ENCODE data around the gene LCMT1. TPM values are rescaled to one million over a fixed set of nuclear protein-coding genes. Genes with fewer than 3 reads are reported as not detected.
A peak's percentile ranks its signal among the peaks of the same experiment; 100 is the strongest.
"Not testable (repeated sequence)": the region's sequence is repeated elsewhere in the genome, so short reads cannot be mapped to it uniquely, and the experiment has no call there.

The LCMT1 gene
- total RNA-seq, 2 experiments from 2014 or later = 43.9 to 44.1 TPM

DNA sequence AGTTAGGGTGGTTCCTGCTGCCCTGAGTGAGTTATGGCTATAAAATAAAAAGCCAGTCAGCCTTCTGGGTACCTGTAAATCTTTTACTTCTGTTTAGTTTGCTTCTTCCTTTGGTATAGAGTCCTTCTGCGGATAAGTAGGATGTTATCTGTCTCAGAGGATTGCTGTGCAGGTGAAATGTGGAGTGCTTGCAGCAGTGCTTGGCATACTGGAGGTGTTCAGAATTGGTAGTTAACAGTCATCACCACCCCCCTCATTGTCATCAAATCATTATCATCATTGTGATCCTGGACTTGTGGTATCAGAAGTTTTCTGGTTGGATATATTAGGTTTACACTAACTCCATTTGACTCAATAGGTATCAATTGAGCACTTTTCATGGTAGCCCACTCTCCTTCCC lies 2.6 kb downstream of the LCMT1 start:
- peaks cover 1% of the 10 kb centered on the region for H3K36me3 Mint-ChIP-seq
- no peaks in the 10 kb centered on the region for H3K9me3 Mint-ChIP-seq
- H3K27me3 Mint-ChIP-seq = no peaks in the 10 kb centered on the region
- H3K4me1 Mint-ChIP-seq = peaks cover 36% of the 10 kb centered on the region
- no peak overlapping the region for H3K27ac Mint-ChIP-seq
- DNase-seq = no peak
- no peak overlapping the region for H3K4me3 Mint-ChIP-seq

DNA sequence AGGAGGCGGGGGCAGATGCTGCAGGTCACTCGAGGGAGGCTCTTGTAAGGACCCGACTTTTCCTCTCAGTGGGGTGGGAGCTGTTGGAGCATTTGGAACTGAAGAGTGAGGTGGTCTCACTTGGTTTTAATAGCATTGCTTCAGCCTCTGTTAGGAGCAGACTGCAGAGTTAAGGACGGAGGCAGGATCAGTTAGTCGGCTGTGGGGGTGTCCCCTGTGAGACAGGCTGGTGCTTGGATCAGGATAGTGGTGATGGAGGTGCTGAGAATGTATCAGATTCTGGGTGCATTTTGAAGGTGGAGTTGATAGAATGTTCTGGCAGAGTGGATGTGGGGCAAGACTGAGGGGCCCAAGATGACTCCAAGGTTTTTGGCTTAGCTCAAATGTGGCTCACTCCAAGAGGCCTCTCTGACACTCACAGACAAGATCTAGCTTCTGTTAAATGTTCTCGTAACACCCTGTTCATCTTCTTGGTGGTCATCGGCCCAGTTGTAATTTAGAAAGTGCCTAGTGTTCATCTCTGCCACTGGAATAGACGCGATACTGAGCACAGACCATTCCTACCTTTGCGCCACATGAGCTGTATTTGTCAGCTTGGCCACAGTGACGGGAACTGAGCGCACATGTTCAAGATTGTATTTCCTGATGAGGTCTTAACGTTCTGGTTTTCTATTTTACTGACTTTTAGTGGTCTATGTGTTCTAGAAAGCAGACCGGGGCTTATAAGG lies 7.5 kb downstream of the LCMT1 start:
- Mint-ChIP-seq H3K27me3 (no peaks in the 10 kb centered on the region), H3K4me1 (peaks cover 26% of the 10 kb centered on the region), H3K9me3 (no peaks in the 10 kb centered on the region), H3K27ac (no peak overlapping the region), H3K4me3 (no peak overlapping the region), H3K36me3 (peaks cover 2% of the 10 kb centered on the region)
- no peak for DNase-seq

DNA sequence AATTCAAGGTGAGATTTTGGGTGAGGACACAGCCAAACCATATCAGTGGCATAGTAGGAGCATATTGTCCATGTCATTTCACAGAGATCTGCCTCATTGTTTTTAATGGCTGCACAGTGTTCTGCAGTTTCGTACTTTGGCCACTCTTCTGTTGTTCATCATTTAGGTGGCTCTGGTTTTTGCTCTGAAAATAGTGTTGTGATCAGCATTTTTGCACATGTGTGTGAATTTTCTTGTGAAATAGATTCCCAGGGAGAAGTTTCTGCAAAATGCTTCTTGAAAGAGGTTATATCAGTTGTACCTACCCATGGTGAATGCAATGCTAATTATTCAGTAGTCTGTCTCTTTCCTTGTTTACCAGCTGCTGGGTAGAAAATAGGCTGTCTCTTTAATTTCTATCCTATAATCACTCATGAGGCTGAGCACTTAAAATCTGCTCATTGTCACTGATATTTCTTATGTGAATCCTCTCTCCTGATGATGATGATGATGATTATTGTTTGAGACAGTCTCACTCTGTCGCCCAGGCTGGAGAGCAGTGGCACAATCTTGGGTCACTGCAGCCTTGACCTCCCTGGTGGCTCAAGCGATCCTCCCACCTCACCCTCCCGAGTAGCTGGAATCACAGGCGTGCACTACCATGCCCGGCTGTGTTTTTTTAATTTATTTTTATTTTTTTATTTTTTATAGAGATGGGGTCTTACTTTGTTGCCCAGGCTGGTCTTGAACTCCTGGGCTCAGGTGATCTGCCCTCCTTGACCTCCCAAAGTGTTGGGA lies 10.5 kb downstream of the LCMT1 start:
- Mint-ChIP-seq H3K4me3 (no peak overlapping the region), H3K27ac (no peak overlapping the region), H3K36me3 (peaks cover 11% of the 10 kb centered on the region), H3K9me3 (no peaks in the 10 kb centered on the region), H3K4me1 (peaks cover 39% of the 10 kb centered on the region), H3K27me3 (no peaks in the 10 kb centered on the region)
- no peak for DNase-seq

DNA sequence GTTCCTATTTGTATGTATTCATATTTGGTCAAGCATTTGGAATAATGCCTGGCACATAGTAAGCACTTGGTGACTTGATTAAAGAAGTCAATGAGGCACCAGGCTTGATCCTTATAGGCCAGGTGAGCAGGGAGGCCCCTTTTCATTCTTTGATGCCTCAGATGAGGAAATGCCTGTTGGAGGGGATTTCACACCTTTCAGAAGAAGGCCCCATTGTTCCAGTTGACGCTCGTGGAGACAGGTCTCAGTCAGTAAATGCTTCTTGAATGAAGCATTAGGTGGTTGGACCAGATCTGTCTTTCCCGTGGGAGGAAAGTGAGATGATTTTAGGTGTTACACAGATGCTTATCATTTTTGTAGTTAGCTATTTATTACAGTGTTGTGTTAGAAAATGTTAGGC lies 13.0 kb downstream of the LCMT1 start:
- Mint-ChIP-seq H3K27me3 (no peaks in the 10 kb centered on the region), H3K36me3 (peaks cover 11% of the 10 kb centered on the region), H3K4me3 (no peak overlapping the region), H3K9me3 (no peaks in the 10 kb centered on the region), H3K4me1 (peaks cover 36% of the 10 kb centered on the region), H3K27ac (peak overlapping the region; percentile 63)
- DNase-seq = peak; percentile 3

DNA sequence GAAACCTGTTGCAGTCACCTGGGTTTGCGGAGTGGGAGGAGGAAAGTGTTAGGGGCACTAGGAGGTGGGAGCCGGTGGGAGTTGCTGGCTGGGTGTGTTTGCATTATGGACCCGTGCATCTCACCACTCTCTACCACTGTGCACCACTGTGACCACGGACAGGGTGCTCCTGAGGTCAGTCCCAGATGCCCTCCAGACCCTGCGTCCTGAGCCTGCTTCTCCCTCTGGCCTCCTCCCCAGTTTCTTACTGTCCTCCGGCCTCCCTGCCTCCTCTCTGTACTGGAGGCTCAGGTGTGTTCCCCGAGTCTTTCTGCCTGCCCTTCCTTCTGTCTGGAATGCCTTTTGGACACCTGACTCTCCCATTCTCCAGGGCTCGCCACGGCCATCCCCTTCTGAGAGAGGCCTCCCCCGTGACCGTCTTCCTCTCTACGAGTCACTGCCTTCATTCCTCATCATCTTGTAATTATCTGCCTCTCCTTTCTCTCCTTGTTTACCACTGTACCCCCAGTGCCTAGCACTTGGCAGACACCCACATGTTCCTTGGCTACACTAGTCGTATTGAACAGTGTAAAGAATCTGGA lies 14.6 kb downstream of the LCMT1 start:
- Mint-ChIP-seq H3K4me1 (peaks cover 36% of the 10 kb centered on the region), H3K36me3 (peaks cover 13% of the 10 kb centered on the region), H3K27ac (peak overlapping the region; percentile 25)
- not testable (repeated sequence) for H3K27me3 Mint-ChIP-seq, H3K4me3 Mint-ChIP-seq, H3K9me3 Mint-ChIP-seq, DNase-seq

DNA sequence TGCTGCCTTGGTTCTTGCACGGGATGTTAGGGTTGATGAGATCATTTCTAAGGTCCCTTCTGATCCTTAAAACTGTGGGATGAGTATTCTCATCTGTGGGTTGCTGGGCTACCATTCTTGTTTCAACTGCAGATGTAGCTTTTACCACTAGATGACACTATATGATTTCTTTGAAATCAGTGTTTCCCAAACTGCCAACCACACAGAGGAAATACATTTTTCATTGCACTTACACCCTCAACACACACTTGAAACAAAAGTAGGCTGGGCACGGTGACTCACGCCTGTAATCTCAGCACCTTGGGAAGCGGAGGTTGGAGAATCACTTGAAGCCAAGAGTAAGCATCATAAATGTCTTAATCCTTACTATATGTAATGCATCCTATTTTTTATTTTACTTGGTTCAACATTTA lies 15.3 kb downstream of the LCMT1 start:
- Mint-ChIP-seq H3K27me3 (no peaks in the 10 kb centered on the region), H3K27ac (peak overlapping the region; percentile 25), H3K4me1 (peaks cover 32% of the 10 kb centered on the region), H3K9me3 (no peaks in the 10 kb centered on the region), H3K4me3 (no peak overlapping the region), H3K36me3 (peaks cover 13% of the 10 kb centered on the region)
- peak; percentile 40 for DNase-seq

DNA sequence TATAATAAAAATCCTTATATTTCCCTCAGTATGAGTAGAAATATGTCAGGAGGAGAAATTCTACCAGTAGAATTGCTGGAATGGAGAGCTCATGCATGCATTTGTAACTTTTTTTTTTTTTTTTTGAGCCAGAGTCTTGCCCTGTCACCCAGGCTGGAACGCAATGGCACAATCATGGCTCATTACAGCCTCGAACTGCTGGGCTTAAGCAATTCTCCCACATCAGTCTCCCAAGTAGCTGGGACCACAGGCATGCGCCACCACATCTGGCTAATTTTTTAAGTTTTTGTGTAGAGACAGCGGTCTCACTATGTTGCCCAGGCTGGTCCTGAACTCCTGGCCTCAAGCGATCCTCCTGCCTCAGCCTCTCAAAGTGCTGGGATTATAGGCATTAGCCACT lies 21.2 kb downstream of the LCMT1 start:
- not testable (repeated sequence) for H3K27ac Mint-ChIP-seq, DNase-seq, H3K4me3 Mint-ChIP-seq, H3K27me3 Mint-ChIP-seq, H3K9me3 Mint-ChIP-seq, H3K4me1 Mint-ChIP-seq
- H3K36me3 Mint-ChIP-seq = peaks cover 16% of the 10 kb centered on the region

DNA sequence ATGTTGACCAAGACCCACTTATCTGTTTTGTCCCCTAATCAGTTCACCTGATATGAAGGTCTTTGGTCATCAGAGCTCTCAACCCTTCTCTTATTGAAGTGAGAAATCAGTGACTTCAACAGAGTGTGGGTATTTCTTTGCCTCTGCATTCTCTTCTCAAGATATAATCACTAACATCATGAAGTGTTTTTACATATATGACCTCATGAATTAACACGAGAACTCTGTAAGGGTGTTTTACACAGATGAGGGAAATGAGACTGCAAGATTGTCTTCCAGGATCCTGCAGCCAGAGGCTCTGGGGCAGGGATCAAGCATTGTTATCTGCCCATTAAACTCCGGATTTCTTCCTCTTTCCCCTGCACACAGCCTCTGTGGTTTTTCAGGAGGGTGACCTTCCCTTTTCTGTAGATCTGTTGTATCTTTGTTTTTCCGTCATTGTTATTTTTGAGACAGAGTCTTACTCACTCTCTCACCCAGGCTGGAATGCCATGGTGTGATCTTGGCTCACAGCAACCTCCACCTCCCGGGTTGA lies 22.7 kb downstream of the LCMT1 start:
- H3K4me3 Mint-ChIP-seq = no peak overlapping the region
- H3K36me3 Mint-ChIP-seq = peaks cover 19% of the 10 kb centered on the region
- no peaks in the 10 kb centered on the region for H3K4me1 Mint-ChIP-seq
- H3K27ac Mint-ChIP-seq = no peak overlapping the region
- no peak for DNase-seq
- H3K27me3 Mint-ChIP-seq = no peaks in the 10 kb centered on the region
- H3K9me3 Mint-ChIP-seq = no peaks in the 10 kb centered on the region

DNA sequence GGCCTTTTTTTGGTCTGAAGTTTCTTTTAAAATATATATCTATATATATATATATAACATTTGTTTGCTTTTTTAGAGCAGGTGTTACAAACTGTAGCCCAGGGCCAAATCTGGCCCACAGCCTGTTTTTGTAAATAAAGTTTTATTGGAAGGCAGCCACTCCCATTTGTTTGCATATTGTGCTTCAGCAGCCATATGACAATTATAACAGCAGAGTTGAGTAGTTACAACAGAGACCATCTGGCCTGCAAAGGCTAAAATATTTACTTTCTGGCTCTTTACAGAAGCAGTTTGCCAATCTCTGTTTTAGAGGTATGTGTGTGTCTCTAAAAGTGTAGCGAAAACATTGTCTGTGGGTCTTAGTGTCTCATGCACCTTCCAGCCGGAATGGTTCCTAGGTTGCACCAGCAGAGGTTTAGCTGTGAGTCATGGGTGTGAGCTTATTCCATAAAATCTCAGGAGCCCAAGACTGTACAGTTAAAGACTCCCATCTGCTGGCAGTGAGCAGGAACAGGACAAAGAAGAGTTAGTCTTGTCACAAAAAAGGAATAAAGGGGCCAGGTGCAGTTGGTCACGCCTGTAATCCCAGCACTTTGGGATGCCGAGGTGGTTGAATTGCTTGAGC lies 23.8 kb downstream of the LCMT1 start:
- H3K9me3 Mint-ChIP-seq = no peaks in the 10 kb centered on the region
- no peaks in the 10 kb centered on the region for H3K27me3 Mint-ChIP-seq
- no peak overlapping the region for H3K27ac Mint-ChIP-seq
- H3K36me3 Mint-ChIP-seq = peaks cover 21% of the 10 kb centered on the region
- DNase-seq = no peak
- H3K4me1 Mint-ChIP-seq = no peaks in the 10 kb centered on the region
- no peak overlapping the region for H3K4me3 Mint-ChIP-seq

DNA sequence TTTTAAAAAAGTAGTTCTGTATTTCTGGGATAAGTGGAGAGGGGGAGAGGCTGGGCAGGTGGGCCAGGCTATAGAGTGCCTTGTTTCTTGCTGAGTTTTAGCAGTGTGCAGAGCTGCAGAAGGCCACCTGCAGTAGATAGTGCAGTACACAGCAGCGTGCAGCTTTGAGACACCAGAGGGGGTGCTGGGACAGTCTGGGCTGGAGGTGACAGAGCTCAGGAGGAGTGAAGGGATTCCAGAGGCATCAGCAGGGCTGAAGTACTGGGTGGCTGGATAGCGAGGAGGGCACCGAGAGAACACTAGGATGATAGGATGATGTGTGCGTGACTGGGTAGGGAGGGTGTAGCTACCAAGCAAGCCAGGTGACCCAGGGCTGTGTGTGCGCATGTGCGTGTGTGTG lies 26.6 kb downstream of the LCMT1 start:
- no peak for DNase-seq
- no peak overlapping the region for H3K4me3 Mint-ChIP-seq
- no peaks in the 10 kb centered on the region for H3K9me3 Mint-ChIP-seq
- no peak overlapping the region for H3K27ac Mint-ChIP-seq
- peaks cover 25% of the 10 kb centered on the region for H3K36me3 Mint-ChIP-seq
- H3K27me3 Mint-ChIP-seq = no peaks in the 10 kb centered on the region
- H3K4me1 Mint-ChIP-seq = no peaks in the 10 kb centered on the region

DNA sequence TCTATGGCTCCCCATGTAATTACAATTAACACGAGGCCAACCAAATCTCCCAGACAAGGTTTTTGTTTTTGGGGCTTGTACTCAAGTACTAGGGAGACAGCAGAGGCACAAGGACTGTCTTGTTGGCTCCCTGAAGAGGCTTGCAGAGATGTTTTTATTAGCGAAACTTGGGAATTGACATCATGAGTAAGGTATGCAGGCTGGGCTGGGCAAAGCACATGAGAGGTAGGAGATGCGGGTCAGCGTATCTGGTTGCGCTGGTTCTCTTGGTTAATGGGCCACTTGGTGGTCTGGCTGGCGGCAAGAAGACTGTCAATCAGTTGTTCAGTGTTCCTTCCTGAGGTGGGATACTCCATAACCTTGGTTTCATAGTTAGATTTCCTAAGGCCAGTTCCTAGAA lies 28.9 kb downstream of the LCMT1 start:
- H3K4me1 Mint-ChIP-seq = no peaks in the 10 kb centered on the region
- H3K27me3 Mint-ChIP-seq = no peaks in the 10 kb centered on the region
- H3K36me3 Mint-ChIP-seq = peaks cover 13% of the 10 kb centered on the region
- no peak overlapping the region for H3K27ac Mint-ChIP-seq
- no peaks in the 10 kb centered on the region for H3K9me3 Mint-ChIP-seq
- DNase-seq = no peak
- no peak overlapping the region for H3K4me3 Mint-ChIP-seq

DNA sequence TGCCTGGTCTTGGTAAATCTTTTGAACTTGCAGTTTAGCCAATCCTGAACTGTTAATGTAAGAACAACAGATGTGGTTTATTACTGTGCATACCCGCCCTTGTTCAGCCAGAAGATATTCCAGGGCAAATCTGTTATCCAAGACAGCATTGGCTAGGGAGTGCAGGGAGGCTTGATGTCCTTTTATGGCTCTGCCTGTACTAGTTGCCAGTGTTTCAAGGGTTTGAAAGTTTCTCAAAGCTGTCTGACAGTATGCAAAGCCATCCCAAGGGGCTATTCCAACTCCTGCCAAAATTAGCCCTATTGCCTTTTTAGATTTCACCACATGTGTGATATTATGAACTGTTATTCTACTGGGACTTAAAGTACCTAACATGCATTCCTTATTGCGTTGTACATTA lies 30.1 kb downstream of the LCMT1 start:
- no peak overlapping the region for H3K27ac Mint-ChIP-seq
- peaks cover 11% of the 10 kb centered on the region for H3K36me3 Mint-ChIP-seq
- H3K27me3 Mint-ChIP-seq = no peaks in the 10 kb centered on the region
- H3K4me3 Mint-ChIP-seq = no peak overlapping the region
- no peak for DNase-seq
- H3K4me1 Mint-ChIP-seq = no peaks in the 10 kb centered on the region
- no peaks in the 10 kb centered on the region for H3K9me3 Mint-ChIP-seq

DNA sequence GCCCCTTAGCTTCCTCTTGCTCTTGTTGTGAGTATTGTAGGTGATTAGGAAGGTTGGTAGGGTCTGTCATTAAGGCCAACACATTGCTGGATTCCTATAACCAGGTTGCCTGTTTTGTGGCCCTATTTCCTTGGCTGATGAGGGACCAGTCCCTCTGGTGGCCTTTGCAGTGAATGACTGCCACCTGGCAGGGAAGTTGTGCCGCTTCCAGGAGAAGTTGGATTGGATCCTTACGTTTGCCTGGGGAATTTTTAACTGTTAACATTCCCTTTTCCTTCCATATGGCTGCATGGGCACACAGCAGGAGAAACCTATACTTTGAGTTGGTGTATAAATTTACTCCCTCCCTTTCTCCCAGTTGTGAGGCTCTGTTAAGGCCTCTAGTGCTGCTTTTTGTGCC lies 32.4 kb downstream of the LCMT1 start:
- H3K9me3 Mint-ChIP-seq = no peaks in the 10 kb centered on the region
- H3K27me3 Mint-ChIP-seq = no peaks in the 10 kb centered on the region
- H3K4me1 Mint-ChIP-seq = no peaks in the 10 kb centered on the region
- H3K4me3 Mint-ChIP-seq = no peak overlapping the region
- peaks cover 8% of the 10 kb centered on the region for H3K36me3 Mint-ChIP-seq
- DNase-seq = no peak
- H3K27ac Mint-ChIP-seq = no peak overlapping the region

DNA sequence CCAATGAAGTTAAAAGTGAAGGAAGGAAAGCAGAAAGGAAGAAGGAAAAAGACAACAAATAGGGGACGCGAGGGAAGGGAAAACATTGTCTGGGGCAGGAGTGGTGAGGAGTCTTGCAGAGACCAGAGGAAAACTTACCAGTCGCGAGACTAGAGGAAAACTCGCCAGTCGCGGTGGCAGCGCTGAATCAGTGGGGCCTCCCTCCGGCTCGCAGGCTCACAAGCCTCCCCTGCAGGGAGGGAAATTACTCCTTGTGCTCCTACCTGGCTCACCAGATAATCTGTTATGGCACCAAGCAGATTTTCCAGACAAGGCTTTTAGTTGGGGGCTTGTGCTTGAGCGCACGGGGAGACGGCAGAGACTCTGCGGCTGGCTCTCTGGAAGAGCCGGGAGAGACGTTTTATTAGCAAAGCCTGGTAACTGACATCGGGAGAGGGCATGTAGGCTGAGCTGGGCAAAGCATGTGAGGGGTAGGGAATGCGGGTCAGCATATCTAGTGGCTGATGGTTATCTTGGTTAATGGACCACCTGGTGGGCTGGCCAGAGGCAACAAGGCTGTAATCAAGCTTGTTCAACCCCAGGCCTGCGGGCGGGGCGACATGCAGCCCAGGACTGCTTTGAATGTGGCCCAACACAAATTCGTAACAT lies 37.1 kb downstream of the LCMT1 start:
- no peak overlapping the region for H3K27ac Mint-ChIP-seq
- H3K27me3 Mint-ChIP-seq = no peaks in the 10 kb centered on the region
- H3K9me3 Mint-ChIP-seq = no peaks in the 10 kb centered on the region
- H3K4me1 Mint-ChIP-seq = peaks cover 3% of the 10 kb centered on the region
- H3K4me3 Mint-ChIP-seq = no peak overlapping the region
- DNase-seq = no peak
- H3K36me3 Mint-ChIP-seq = peaks cover 5% of the 10 kb centered on the region

DNA sequence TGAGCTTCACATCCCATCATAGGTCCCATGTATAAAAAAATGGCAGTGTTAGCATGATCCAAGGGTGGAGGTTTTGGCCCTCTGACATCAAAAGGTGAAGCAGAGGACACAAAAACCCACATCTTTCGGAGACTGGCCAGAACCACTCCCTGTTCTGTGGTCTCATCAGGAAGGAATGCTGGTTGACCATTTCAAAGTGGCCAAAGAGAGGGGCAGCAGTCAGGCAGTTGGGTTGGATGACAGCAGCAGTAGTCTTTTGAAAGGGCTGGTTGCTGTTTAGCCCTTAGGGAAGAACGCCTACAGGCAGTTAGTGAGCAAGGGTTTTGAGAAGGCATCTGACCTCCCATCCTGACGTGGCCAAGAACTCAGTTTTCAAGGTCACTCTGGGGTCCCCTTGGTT lies 40.5 kb downstream of the LCMT1 start:
- Mint-ChIP-seq H3K4me3 (no peak overlapping the region), H3K9me3 (peaks cover 3% of the 10 kb centered on the region), H3K27me3 (no peaks in the 10 kb centered on the region), H3K27ac (no peak overlapping the region), H3K4me1 (peaks cover 21% of the 10 kb centered on the region), H3K36me3 (peaks cover 26% of the 10 kb centered on the region)
- DNase-seq = no peak

Data from activated naive CD8-positive, alpha-beta T cell treated with anti-CD3 and anti-CD28 coated beads for 36 hours (primary cell).